Smooth muscle cell of the brain vasculature (primary cell): ENCODE results near the gene KCNG4.
"Not testable (repeated sequence)": the region's sequence is repeated elsewhere in the genome, so short reads cannot be mapped to it uniquely, and the experiment has no call there.

ENCODE experiments used
- DNase-seq: peaks from one replicate; pipeline ENCODE4 v3.0.0-alpha.2; 2012; ENCODE audit warnings: low read depth, low spot score

Gene KCNG4

GRCh38 chr16:84207251-84207650 lies 32.6 kb downstream of the KCNG4 start:
- no peak for DNase-seq

DNA sequence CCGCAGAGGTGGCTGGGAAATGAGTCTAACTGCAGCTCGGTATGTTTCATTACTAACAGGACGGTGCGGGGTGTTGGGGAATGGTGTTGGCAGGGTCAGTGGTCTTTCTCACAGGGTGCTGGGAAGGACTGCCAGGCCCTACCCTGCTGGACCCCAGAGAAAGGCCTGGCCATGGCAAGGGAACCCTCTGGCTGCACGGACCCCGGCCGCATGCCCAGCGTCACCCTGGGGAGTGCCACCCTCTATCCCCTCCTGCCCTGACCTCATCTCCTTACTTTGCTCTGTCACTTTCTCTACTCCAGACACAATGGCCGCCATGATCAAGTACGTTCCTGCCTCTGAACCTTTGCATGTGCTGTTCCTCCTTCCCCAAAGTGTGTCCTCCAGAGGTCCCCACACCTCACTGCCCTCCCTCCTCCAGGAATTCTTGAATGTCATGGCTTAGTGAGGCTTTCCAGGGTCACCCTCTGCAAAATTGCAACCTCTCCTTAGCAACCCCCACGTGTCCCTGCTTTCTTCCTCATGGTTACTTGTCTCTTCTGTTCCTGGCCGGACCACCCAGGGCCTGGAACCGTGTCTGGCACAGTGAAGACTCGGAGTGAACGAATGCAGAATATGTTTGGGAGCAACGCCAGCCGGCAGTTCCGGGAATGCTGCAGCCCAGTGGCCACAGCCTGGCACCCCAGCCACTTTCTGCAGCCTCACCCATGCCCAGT lies 33.7 kb downstream of the KCNG4 start:
- no peak for DNase-seq

DNA sequence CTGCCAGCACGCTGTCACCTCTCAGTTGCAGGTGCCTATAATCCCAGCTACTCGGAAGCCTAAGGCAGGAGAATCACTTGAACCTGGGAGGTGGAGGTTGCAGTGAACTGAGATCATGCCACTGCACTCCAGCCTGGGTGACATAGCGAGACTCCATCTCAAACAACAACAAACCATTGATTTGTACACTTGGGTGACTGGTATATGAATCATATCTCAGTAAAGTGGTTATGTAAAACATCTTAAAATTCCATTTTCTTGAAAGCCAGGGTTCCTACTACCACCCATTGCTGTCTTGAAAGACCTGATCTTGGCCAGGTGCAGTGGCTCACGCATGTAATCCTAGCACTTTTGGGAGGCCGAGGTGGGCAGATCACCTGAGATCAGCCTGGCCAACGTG lies 34.7 kb downstream of the KCNG4 start:
- not testable (repeated sequence) for DNase-seq

GRCh38 chr16:84204551-84204950 lies 35.3 kb downstream of the KCNG4 start:
- not testable (repeated sequence) for DNase-seq

DNA sequence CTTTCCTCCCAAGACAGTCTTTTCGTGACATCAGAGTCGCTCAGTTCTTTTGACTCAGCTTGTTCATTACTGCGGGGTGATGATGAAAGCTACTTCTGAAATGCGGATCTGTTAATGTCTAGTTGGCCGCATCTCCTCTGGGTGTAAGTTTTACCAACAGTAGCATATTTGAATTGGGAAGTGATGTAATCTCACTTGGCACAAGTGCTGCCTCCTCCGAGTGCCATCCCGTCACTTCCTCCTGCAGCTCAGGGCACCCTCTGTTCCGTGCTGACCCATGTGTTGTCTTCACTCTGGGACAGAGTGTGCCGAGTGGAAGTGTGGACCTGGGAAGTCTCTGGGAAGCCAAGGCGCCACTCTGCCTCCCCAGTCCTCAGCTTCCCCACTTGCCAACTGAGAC lies 40.0 kb downstream of the KCNG4 start:
- no peak for DNase-seq

GRCh38 chr16:84199097-84199496 lies 40.7 kb downstream of the KCNG4 start:
- DNase-seq, result no peak

DNA sequence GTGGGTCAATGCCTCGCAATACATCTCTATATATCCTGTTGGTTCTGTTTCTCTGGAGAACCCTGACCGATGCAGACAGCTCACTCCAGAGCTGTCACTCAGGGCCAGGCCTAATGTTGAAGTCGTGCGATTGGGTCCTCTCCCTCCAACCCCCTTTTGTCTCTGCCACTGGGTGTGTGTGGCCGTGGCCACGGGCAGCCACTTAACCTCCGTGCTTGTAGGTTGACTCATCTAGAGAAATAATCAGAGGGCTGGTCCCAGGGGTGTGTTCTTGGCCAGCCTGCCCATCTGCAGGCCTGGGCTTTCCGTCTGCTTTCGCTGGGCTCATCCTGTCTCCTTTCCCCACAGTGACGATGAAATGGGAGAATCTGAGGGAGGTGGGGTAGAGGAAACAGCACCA lies 41.4 kb downstream of the KCNG4 start:
- DNase-seq, result peak; percentile 36

GRCh38 chr16:84197466-84198128 lies 42.2 kb downstream of the KCNG4 start:
- no peak for DNase-seq

DNA sequence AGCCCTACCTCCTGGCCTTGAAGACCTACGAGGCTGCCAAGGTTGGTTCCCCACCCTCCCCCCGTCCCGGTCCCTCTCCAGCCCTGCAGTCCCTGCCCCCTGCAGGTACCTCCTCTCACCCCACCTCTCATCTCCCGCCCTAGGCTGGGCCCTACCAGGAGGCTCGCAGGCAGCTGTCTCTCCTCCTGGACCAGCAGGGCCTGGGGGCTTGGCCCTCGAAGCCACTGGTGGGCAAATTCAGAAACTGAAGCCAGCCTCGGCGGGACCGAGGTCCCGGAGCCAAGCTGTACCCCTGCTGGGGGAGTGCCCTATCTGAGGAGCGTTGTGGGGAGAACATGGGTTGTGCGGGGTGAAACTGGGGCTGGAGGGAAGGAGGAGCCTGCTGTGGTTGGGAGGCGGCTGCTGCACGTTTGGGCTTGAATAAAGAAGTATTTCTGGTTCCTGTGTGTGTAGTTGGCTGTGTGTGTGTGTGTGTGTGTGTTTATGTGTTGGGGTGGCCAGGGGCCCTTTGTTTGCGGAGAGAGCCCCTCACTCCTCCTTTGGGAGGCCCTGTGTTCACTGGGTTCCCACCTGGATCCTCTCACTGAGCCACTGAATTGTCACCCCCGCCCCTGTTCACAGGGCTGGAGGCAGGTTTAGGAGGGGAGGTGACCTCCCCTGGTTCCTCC lies 43.0 kb downstream of the KCNG4 start:
- DNase-seq, result no peak

- DNase-seq, result no peak
Measured at GRCh38 chr16:84196101-84196500, 43.7 kb downstream of the KCNG4 start.

DNA sequence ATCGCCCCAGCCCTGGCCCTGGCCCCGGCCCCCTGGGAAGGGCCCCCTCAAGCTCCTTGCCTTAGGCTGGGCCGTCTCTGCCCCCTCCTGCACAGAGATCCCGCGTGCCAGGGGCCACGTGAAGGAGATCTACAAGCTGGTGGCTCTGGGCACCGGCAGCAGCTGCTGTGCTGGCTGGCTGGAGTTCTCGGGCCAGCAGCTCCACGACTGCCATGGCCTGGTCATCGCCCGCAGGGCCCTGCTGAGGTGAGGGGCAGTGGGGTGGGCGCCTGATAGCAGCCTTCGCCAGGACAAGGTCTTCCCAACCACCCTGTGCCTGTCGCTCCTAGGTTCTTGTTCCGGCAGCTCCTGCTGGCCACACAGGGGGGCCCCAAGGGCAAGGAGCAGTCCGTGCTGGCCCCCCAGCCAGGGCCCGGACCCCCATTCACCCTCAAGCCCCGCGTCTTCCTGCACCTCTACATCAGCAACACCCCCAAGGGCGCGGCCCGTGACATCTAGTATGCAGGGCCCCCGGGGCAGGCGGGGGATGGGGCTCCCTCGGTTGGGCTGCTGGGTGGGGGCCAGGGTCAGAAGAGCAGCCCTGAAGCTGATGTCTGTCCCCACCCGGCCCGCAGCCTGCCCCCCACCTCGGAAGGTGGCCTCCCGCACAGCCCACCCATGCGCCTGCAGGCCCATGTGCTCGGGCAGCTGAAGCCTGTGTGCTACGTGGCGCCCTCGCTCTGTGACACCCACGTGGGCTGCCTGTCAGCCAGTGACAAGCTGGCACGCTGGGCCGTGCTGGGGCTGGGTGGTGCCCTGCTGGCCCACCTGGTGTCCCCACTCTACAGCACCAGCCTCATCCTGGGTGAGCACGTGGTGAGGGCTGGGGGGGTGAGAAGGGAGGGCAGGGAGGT lies 44.4 kb downstream of the KCNG4 start:
- DNase-seq, result no peak

DNA sequence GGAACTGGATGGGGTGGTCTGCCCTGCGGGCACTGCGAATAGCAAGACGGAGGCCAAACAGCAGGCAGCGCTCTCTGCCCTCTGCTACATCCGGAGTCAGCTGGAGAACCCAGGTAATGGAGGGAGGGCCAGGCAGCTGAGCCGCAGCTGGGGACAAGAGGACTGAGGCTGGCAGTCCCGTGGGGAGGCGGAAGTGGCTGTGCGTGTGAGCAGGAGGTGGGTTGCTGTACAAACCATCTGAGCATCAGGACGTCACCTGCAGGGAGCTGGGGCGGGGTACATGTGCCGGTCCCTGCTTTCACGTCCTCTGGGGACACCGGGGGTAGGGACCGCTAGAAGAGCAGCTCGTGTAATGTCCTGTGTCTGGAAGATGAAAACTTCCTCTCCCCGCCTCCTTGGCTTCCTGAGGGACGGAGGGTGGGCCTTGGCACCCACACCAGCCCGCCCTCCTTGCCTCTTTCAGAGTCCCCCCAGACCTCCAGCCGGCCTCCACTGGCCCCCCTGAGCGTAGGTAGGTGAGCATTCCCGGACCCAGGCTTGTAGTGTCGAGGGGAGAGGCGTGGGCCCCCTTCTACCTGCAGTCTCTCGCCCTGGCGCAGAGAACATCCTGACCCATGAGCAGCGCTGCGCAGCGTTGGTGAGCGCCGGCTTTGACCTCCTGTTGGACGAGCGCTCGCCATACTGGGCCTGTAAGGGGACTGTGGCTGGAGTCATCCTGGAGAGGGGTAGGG lies 45.2 kb downstream of the KCNG4 start:
- no peak for DNase-seq

DNA sequence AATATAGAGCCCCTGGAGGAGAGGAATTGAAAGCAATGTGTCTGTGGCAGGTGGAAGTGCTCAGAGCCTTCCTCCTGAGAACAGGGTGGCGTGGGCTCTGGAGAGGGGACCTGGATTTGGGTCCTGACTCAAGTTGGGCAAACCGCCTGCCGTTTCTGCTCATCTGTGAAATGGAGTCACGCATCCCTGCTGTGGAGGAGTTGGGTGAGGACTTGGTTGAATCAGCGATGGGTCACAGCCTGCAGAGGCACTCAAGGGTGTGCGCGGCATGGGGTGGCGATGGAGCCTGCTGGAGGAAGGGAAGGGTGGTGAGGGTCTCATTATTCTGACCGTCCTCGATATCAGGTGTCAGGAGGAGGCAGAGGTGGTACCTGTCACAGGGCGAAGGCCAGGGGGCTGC lies 45.8 kb downstream of the KCNG4 start:
- DNase-seq, result no peak

GRCh38 chr16:84193480-84193879 lies 46.3 kb downstream of the KCNG4 start:
- DNase-seq, result no peak

DNA sequence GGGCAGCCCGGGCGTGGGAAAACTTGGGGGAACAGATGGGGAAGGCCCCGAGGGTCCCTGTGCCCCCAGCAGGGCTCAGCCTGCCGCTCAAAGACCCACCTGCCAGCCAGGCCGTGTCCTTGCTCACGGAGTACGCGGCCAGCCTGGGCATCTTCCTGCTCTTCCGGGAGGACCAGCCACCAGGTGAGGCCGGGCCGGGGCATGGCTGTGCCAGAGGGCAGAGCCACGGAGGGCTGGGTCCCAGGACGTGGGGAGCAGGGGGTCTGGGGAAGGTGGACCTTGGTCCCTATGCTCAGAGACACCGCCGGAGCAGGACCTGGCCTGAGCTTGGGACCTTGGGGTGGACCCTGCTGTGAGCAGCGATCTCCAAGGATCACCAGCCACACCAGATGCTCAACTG lies 48.3 kb downstream of the KCNG4 start:
- DNase-seq, result no peak

- no peak for DNase-seq
Measured at GRCh38 chr16:84190731-84191388, 49.0 kb downstream of the KCNG4 start, which contains the start of gene ADAD2. ADAD2 (plus strand) TSS chr16:84191157; CDS start chr16:84191231, 74 bp downstream.

GRCh38 chr16:84186685-84187437 lies 53.0 kb downstream of the KCNG4 start, which contains the start of gene TAF1C:
TAF1C (minus strand) TSS chr16:84187057; CDS start chr16:84184988, 2,069 bp downstream.
- peak; percentile 96 for DNase-seq

- no peak for DNase-seq
Measured at GRCh38 chr16:84184775-84185174, 55.0 kb downstream of the KCNG4 start.

- no peak for DNase-seq
Measured at GRCh38 chr16:84183911-84184591, 55.8 kb downstream of the KCNG4 start.
